HUES6 (cell line): ENCODE results near the gene PTCD2.

Source experiments
- H3K27ac ChIP-seq: 2 replicates; pipeline ENCODE4 v1.7.0; 2013; ENCODE audit warnings: low read depth, mild to moderate bottlenecking, low read length, inconsistent platforms
- H3K27me3 ChIP-seq: 2 replicates; pipeline ENCODE4 v1.6.1; 2013; ENCODE audit warnings: low read length; ENCODE audit not compliant: control insufficient read depth, insufficient read depth
- H3K36me3 ChIP-seq: 2 replicates; pipeline ENCODE4 v1.6.1; 2013; ENCODE audit warnings: low read length; ENCODE audit not compliant: control insufficient read depth, insufficient read depth
- H3K4me1 ChIP-seq: 2 replicates; pipeline ENCODE4 v1.6.1; 2013; ENCODE audit warnings: low read length; ENCODE audit not compliant: control insufficient read depth, insufficient read depth
- H3K4me3 ChIP-seq: 2 replicates; pipeline ENCODE4 v1.5.1; 2013; ENCODE audit warnings: low read depth, low read length
- H3K9ac ChIP-seq: one replicate; pipeline ENCODE4 v1.6.1; 2013; ENCODE audit warnings: mild to moderate bottlenecking, low read length
- H3K9me3 ChIP-seq: 2 replicates; pipeline ENCODE4 v1.6.1; 2013; ENCODE audit warnings: low read depth, low read length; ENCODE audit not compliant: control insufficient read depth, insufficient read depth

PTCD2 gene

DNA sequence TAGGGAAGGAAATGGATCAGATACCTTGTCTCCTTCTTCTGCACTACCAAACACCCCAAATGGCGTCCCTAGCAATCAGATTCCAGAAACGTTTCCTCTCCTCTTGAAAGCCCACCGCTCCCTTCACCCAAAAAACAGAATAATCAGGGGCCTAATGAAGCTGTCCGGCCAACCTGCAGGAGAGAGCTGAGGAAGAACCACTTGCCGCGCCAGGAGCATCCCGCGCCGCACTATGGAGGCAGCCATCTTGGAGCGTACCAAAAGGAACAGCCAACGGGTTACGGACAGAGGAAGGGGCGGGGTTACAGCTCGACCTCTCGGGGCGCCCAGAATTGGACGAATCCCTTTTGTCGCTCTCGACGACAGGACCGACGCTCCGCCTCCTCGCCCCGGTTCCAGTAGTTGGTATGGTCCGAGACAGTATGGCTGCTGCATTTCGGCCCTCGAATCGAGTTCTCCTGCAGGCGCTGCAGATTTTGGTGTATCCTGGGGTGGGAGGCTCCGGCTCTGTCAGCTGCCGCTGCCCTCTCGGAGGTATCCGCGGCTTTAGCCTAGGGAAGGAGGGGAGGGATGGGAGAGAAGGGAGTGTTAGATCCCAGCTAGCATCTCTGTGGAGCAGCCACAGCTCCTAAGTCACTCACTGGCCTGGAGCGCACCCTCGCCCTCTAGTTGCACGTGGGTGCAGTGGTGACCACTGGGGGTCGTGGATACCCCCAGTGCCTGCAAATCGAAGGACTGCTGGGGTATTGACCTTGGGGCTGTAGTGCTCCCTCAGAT is at the start of gene PTCD2, which contains the start of gene MRPS27:
Gene PTCD2 (plus strand): TSS at position 398 of the 777 bp plus-strand sequence. CDS start 10 bp downstream, at position 408.
Gene MRPS27 (minus strand): TSS at position 265 of the 777 bp plus-strand sequence. CDS start 19 bp downstream, at position 246.
- Histone ChIP-seq H3K27ac (peak within 1 kb of the TSS; percentile 84), H3K36me3 (peaks cover 20% of the 10 kb centered on the region), H3K9me3 (no peaks in the 10 kb centered on the region), H3K27me3 (no peaks in the 10 kb centered on the region), H3K4me1 (0 out of 2 replicates have a peak, but pooled peaks cover 3% of the 10 kb centered on the region), H3K9ac (peak within 1 kb of the TSS; percentile 94), H3K4me3 (peak within 1 kb of the TSS; percentile 100)

GRCh38 chr5:72271702-72272101 is 48.5 kb upstream of the PTCD2 start:
- H3K4me1 ChIP-seq = peaks cover 4% of the 10 kb centered on the region
- peaks cover 5% of the 10 kb centered on the region; the same call in 1 of the 2 replicates for H3K36me3 ChIP-seq
- no peak overlapping the region for H3K4me3 ChIP-seq
- H3K27me3 ChIP-seq = no peaks in the 10 kb centered on the region
- no peaks in the 10 kb centered on the region for H3K9me3 ChIP-seq
- H3K9ac ChIP-seq = no peak overlapping the region
- H3K27ac ChIP-seq = no peak overlapping the region

GRCh38 chr5:72272398-72272797 is 47.8 kb upstream of the PTCD2 start:
- peaks cover 4% of the 10 kb centered on the region for H3K4me1 ChIP-seq
- H3K4me3 ChIP-seq = no peak overlapping the region
- no peaks in the 10 kb centered on the region for H3K27me3 ChIP-seq
- H3K9me3 ChIP-seq = no peaks in the 10 kb centered on the region
- no peak overlapping the region for H3K9ac ChIP-seq
- peaks cover 5% of the 10 kb centered on the region; the same call in 1 of the 2 replicates for H3K36me3 ChIP-seq
- no peak overlapping the region for H3K27ac ChIP-seq

- no peak overlapping the region for H3K27ac ChIP-seq
- no peak overlapping the region for H3K9ac ChIP-seq
- peaks cover 9% of the 10 kb centered on the region for H3K36me3 ChIP-seq
- no peak overlapping the region for H3K4me3 ChIP-seq
- no peaks in the 10 kb centered on the region for H3K27me3 ChIP-seq
- no peaks in the 10 kb centered on the region for H3K9me3 ChIP-seq
- peaks cover 4% of the 10 kb centered on the region for H3K4me1 ChIP-seq
These were observed 46.6 kb upstream of the PTCD2 start for GRCh38 chr5:72273547-72273946.

DNA sequence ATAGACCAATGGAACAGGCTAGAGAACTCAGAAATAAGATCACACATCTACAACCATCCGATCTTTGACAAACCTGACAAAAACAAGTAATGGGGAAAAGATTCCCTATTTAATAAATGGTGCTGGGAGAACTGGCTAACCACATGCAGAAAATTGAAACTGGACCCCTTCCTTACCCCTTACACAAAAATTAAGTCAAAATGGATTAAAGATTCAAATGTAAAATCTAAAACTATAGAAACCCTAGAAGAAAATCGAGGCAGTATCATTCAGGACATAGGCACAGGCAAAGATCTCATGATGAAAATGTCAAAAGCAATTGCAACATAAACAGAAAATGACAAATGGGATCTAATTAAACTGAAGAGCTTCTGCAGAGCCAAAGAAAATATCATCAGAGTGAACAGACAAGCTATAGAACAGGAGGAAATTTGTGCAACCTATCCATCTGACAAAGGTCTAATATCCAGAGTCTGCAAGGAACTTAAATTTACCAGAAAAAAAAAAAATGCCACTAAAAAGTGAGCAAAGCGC is 43.9 kb upstream of the PTCD2 start:
- Histone ChIP-seq H3K9ac (no peak overlapping the region), H3K36me3 (peaks cover 18% of the 10 kb centered on the region), H3K27ac (no peak overlapping the region), H3K4me3 (no peak overlapping the region), H3K4me1 (no peaks in the 10 kb centered on the region), H3K9me3 (no peaks in the 10 kb centered on the region), H3K27me3 (no peaks in the 10 kb centered on the region)

DNA sequence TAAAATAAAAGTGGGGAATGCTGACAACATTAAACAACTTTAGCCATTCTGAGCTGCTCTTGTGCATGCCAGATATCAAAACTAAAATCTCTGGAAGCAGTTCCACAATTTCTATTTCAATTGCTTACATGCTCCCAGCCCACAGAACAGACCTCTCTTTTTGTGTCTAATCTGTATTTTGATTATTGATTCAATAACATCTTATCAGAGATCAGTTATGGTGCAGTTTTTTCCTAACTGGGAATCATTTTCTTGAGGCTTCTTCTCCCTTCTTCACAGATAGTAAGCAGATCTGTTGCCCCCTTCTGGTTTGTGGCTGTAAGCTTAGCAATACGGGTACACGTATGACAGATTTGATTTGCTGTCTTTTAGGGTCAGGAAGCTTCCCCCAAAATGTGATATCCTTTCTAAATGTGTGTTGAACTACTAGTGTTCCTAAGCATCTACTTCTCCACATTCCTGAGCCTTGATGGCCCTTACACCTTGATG is 39.5 kb upstream of the PTCD2 start:
- H3K4me1 ChIP-seq = no peaks in the 10 kb centered on the region
- H3K27ac ChIP-seq = no peak overlapping the region
- no peaks in the 10 kb centered on the region for H3K27me3 ChIP-seq
- H3K4me3 ChIP-seq = no peak overlapping the region
- H3K9me3 ChIP-seq = no peaks in the 10 kb centered on the region
- H3K9ac ChIP-seq = no peak overlapping the region
- peaks cover 31% of the 10 kb centered on the region for H3K36me3 ChIP-seq

DNA sequence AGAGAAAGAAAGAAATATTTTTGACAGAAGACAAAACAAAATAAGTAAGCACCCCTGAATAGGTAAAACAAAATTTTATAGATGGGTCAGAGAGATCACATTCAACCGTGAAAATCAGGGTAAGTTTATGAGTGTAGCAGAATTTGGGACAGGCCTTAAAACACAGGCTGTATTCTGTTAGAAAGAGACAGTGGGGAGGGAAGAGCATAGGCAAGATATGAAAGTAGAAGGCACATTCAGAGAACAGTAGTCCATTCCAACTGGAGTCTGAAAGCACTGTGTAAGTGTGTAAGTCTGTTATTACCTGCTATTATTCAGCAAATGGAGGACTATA is 38.8 kb upstream of the PTCD2 start:
- no peaks in the 10 kb centered on the region for H3K27me3 ChIP-seq
- H3K36me3 ChIP-seq = peaks cover 31% of the 10 kb centered on the region
- H3K9me3 ChIP-seq = no peaks in the 10 kb centered on the region
- H3K4me1 ChIP-seq = no peaks in the 10 kb centered on the region
- no peak overlapping the region for H3K9ac ChIP-seq
- H3K27ac ChIP-seq = no peak overlapping the region
- H3K4me3 ChIP-seq = no peak overlapping the region

GRCh38 chr5:72281764-72282499 is 38.2 kb upstream of the PTCD2 start:
- peak overlapping the region; percentile 56; the same call in 1 of the 2 replicates for H3K27ac ChIP-seq
- peaks cover 33% of the 10 kb centered on the region for H3K36me3 ChIP-seq
- H3K9ac ChIP-seq = no peak overlapping the region
- no peaks in the 10 kb centered on the region for H3K9me3 ChIP-seq
- H3K27me3 ChIP-seq = no peaks in the 10 kb centered on the region
- H3K4me3 ChIP-seq = no peak overlapping the region
- no peaks in the 10 kb centered on the region for H3K4me1 ChIP-seq

GRCh38 chr5:72282878-72283277 is 37.3 kb upstream of the PTCD2 start:
- H3K9ac ChIP-seq = no peak overlapping the region
- H3K4me3 ChIP-seq = no peak overlapping the region
- H3K27me3 ChIP-seq = no peaks in the 10 kb centered on the region
- no peak overlapping the region for H3K27ac ChIP-seq
- no peaks in the 10 kb centered on the region for H3K9me3 ChIP-seq
- H3K36me3 ChIP-seq = peaks cover 35% of the 10 kb centered on the region
- no peaks in the 10 kb centered on the region for H3K4me1 ChIP-seq

DNA sequence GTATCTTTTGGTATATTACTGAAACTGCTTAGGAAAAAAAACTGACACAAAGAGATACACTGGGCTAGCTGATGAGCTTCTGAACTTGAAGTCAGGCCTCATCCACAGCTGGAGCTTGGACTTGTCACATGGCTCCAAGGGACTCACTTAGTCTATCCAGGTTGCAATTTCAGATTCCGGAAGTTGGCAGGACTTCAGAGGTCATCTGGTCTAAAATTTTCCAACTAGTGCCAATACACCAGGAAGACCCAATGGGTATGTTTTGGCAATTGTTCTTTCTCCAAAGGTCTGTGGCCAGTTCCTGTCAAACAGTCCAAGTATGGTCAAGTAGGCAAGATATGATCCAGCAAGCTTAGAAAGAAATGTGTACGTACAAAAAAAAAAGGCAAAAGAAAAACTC is 36.8 kb upstream of the PTCD2 start:
- H3K36me3 ChIP-seq = peaks cover 36% of the 10 kb centered on the region
- H3K9ac ChIP-seq = no peak overlapping the region
- no peak overlapping the region for H3K27ac ChIP-seq
- no peak overlapping the region for H3K4me3 ChIP-seq
- H3K4me1 ChIP-seq = no peaks in the 10 kb centered on the region
- H3K9me3 ChIP-seq = no peaks in the 10 kb centered on the region
- no peaks in the 10 kb centered on the region for H3K27me3 ChIP-seq
